ES-I3 (cell line): ENCODE results near the gene DNAJC16.
"Not testable (repeated sequence)": the region's sequence is repeated elsewhere in the genome, so short reads cannot be mapped to it uniquely, and the experiment has no call there.

Experiments
- H3K36me3 ChIP-seq: 2 replicates; pipeline ENCODE4 v1.6.1; 2013; ENCODE audit warnings: mild to moderate bottlenecking, low read length, control low read depth, moderate library complexity; ENCODE audit not compliant: insufficient read depth
- H3K4me1 ChIP-seq: 2 replicates; pipeline ENCODE4 v1.6.1; 2013; ENCODE audit warnings: mild to moderate bottlenecking, control low read depth, low read length; ENCODE audit not compliant: insufficient read depth
- H3K9ac ChIP-seq: 2 replicates; pipeline ENCODE4 v1.6.1; 2013; ENCODE audit warnings: low read depth, mild to moderate bottlenecking, low read length, moderate library complexity
- H3K9me3 ChIP-seq: 2 replicates; pipeline ENCODE4 v1.6.1; 2013; ENCODE audit warnings: mild to moderate bottlenecking, low read length, moderate library complexity; ENCODE audit not compliant: control insufficient read depth, insufficient read depth

The DNAJC16 gene

DNA sequence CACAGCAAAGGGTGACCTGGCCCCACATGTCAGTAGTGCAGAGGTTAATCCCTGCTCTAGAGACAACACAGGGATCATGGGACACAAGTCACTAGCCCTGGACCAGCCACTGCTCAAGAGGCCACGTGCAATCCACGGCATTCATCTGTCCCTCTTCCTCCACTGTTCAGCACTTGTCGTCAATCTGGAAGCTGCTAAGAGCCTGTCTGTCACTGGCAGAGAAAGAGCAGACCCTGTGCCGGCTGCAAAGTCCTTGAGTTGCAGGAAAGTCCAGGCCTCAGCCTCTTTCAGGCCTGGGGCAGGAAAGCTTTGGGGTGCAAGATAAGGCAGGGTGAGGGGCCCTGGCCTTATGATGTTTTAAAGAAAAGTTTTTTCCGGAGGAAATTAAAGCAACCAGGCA, 34.1 kb upstream of the DNAJC16 start:
- Histone ChIP-seq H3K36me3 (no peaks in the 10 kb centered on the region), H3K9me3 (no peaks in the 10 kb centered on the region; the same call in 1 of the 2 replicates), H3K4me1 (peaks cover 6% of the 10 kb centered on the region; the same call in 1 of the 2 replicates), H3K9ac (no peak overlapping the region)

- no peaks in the 10 kb centered on the region; the same call in 1 of the 2 replicates for H3K9me3 ChIP-seq
- H3K4me1 ChIP-seq: peaks cover 6% of the 10 kb centered on the region; the same call in 1 of the 2 replicates
- no peak overlapping the region for H3K9ac ChIP-seq
- no peaks in the 10 kb centered on the region for H3K36me3 ChIP-seq
Observed at GRCh38 chr1:15493869-15494390, 32.7 kb upstream of the DNAJC16 start.

DNA sequence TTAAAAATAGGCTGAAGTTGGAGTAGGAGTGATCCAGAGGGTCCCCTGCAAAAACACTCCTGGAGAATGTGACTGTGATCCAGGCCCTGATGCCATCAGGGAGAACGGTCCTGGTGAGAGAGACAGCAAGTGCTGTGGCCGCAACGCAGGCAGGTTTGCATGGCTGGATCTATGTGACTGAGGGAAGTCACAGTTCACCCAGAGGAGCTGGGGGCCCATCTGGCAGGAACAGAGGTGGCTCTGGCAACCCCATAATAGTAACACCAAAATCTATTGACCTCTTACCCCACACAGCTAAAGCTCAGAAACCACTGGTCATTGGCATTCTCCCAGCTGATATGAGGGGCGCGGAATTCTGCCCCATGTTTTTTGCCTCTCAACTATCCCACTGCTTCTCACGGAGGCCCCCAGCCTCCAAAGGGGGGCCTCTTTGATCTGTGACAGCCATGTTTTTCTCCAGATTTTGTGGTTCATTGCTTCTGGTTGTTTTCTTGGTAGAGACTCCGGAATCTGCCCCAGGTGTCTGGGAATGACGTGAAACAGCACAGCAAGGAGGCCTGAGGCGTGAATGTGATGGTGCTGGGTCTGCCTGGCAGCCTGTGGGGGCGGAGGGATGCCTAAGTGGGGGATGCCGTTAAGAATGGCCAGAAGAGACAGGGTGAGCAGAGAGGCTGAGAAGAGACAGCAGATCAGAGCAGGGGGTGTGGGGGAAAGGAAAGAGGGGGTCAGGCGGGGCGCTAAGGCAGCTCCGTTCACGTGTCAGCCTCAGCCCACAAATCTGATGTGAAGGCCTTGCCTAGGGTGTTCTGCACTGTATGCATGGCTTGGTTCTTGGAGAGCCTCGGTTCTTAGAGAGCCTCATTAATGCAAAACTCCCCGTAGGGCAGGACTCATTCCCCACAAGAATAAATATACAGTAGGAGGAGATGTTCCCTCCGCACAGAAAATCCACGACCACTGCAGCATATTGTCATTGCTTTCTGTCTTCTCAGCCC, 26.2 kb upstream of the DNAJC16 start:
- H3K9ac ChIP-seq: no peak overlapping the region
- H3K9me3 ChIP-seq: no peaks in the 10 kb centered on the region
- H3K4me1 ChIP-seq: peaks cover 4% of the 10 kb centered on the region; the same call in 1 of the 2 replicates
- H3K36me3 ChIP-seq: no peaks in the 10 kb centered on the region

GRCh38 chr1:15501208-15502032, 25.2 kb upstream of the DNAJC16 start:
- Histone ChIP-seq H3K9ac (no peak overlapping the region), H3K36me3 (no peaks in the 10 kb centered on the region), H3K4me1 (no peaks in the 10 kb centered on the region), H3K9me3 (no peaks in the 10 kb centered on the region)

- 0 out of 2 replicates have a peak, but pooled peaks cover 5% of the 10 kb centered on the region for H3K4me1 ChIP-seq
- H3K36me3 ChIP-seq: no peaks in the 10 kb centered on the region
- H3K9ac ChIP-seq: no peak overlapping the region
- H3K9me3 ChIP-seq: no peaks in the 10 kb centered on the region
Observed at GRCh38 chr1:15504436-15504835, 22.2 kb upstream of the DNAJC16 start.

GRCh38 chr1:15506831-15507230, 19.8 kb upstream of the DNAJC16 start:
- H3K9me3 ChIP-seq: no peaks in the 10 kb centered on the region
- no peaks in the 10 kb centered on the region for H3K36me3 ChIP-seq
- H3K9ac ChIP-seq: no peak overlapping the region
- H3K4me1 ChIP-seq: peaks cover 9% of the 10 kb centered on the region; the same call in 1 of the 2 replicates

DNA sequence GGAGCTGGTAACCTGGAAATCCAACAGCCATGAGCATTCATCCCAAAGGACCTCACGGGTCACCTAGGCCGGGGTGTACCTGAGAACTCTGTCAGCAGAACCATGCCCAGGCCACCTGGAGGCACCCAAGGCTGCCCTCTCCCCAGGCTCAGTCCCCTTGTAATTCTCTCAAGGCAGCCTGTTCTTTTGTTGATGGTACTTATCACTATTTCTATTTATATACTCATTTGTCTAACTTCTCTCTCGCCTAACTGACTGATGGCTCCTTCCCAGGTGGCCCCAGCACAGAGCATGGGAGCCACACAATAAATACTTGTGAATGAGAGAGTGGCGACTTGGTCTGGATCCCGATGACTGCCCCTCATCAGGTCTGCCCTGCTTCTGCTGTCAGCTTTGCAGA, 19.4 kb upstream of the DNAJC16 start:
- H3K36me3 ChIP-seq: no peaks in the 10 kb centered on the region
- H3K9me3 ChIP-seq: no peaks in the 10 kb centered on the region
- peaks cover 9% of the 10 kb centered on the region; the same call in 1 of the 2 replicates for H3K4me1 ChIP-seq
- H3K9ac ChIP-seq: no peak overlapping the region

GRCh38 chr1:15508700-15509487, 17.8 kb upstream of the DNAJC16 start:
- no peak overlapping the region for H3K9ac ChIP-seq
- peaks cover 9% of the 10 kb centered on the region; the same call in 1 of the 2 replicates for H3K4me1 ChIP-seq
- no peaks in the 10 kb centered on the region for H3K36me3 ChIP-seq
- H3K9me3 ChIP-seq: no peaks in the 10 kb centered on the region

DNA sequence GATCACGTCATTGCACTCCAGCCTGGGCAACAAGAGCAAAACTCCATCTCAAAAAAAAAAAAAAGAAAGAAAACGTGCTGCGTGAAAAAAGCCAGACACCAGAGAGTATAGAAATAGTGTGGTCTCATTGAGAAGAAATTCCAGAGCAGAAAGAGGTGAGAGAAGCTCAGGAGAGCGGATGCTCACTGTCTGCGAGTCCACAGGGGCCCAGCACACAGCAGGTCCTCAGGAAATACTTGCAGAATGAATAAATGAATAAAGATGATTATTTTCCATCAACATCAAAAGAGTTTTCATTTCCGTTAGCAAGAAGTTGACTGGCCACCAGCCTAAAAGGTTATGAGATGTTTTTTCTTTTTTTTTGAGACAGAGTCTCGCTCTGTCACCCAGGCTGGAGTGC, 17.1 kb upstream of the DNAJC16 start:
- H3K9ac ChIP-seq: no peak overlapping the region
- no peaks in the 10 kb centered on the region for H3K36me3 ChIP-seq
- peaks cover 9% of the 10 kb centered on the region; the same call in 1 of the 2 replicates for H3K4me1 ChIP-seq
- no peaks in the 10 kb centered on the region for H3K9me3 ChIP-seq

- Histone ChIP-seq H3K9ac (no peak overlapping the region), H3K9me3 (no peaks in the 10 kb centered on the region), H3K4me1 (peaks cover 9% of the 10 kb centered on the region; the same call in 1 of the 2 replicates), H3K36me3 (no peaks in the 10 kb centered on the region)
Observed at GRCh38 chr1:15510611-15511405, 15.8 kb upstream of the DNAJC16 start.

DNA sequence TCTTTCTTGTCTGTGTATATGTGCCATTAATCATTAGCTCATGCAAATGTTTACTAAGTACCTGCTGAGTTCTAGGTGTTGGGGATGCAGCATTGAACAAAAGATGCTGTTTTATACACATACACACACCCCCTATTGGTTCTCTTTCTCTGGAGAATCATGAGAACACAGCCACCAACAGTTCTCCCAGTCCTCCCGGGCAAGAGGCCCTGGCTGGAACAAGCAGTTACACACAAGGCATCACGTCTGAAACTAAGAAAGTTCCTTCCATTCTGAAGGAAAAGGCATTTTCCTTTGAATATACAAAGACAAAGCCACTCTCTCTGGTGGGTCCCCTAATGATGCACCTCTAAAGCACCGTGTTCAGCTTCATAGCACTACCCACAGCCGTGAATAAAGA, 13.5 kb upstream of the DNAJC16 start:
- no peaks in the 10 kb centered on the region for H3K9me3 ChIP-seq
- H3K36me3 ChIP-seq: no peaks in the 10 kb centered on the region
- peaks cover 5% of the 10 kb centered on the region; the same call in 1 of the 2 replicates for H3K4me1 ChIP-seq
- no peak overlapping the region for H3K9ac ChIP-seq

- H3K9ac ChIP-seq: no peak overlapping the region
- H3K4me1 ChIP-seq: peaks cover 5% of the 10 kb centered on the region; the same call in 1 of the 2 replicates
- no peaks in the 10 kb centered on the region for H3K9me3 ChIP-seq
- H3K36me3 ChIP-seq: no peaks in the 10 kb centered on the region
Observed at GRCh38 chr1:15513919-15514318, 12.7 kb upstream of the DNAJC16 start.

- H3K9me3 ChIP-seq, H3K36me3 ChIP-seq, H3K9ac ChIP-seq, H3K4me1 ChIP-seq: not testable (repeated sequence)
Observed at GRCh38 chr1:15514557-15514956, 12.1 kb upstream of the DNAJC16 start.
